ENCODE results near the gene TUT4. TPM values are rescaled to one million over a fixed set of nuclear protein-coding genes. Genes with fewer than 3 reads are reported as not detected.

The TUT4 gene
- total RNA-seq, 1 donor from 2014 or later: 103 TPM

- no peaks in the 10 kb centered on the region for H3K27me3 ChIP-seq (ENCODE audit: control insufficient read depth in 3 of 3, insufficient read depth in 3 of 3, low read length in 3 of 3)
Observed at GRCh38 chr1:52403566-52404115, 149.3 kb downstream of the TUT4 start.

GRCh38 chr1:52402860-52403240 lies 150.0 kb downstream of the TUT4 start:
- Histone ChIP-seq H3K9ac (ENCODE audit: low read depth in 1 of 3, low read length in 3 of 3) (no peak overlapping the region), H3K4me1 (ENCODE audit: control insufficient read depth in 3 of 3, insufficient read depth in 3 of 3, low read length in 3 of 3) (peaks cover 12 to 21% (median 15%) of the 10 kb centered on the region in 3 donors), H3K4me3 (ENCODE audit: low read length in 3 of 3) (no peak overlapping the region), H3K9me3 (ENCODE audit: control insufficient read depth in 3 of 3, low read length in 3 of 3) (no peaks in the 10 kb centered on the region), H3K36me3 (ENCODE audit: control insufficient read depth in 3 of 3, insufficient read depth in 3 of 3, low read length in 3 of 3) (peaks cover 0 to 6% (median 4%) of the 10 kb centered on the region in 3 donors), H3K27ac (ENCODE audit: low read depth, low read length) (no peak overlapping the region), H3K27me3 (ENCODE audit: control insufficient read depth in 3 of 3, insufficient read depth in 3 of 3, low read length in 3 of 3) (no peaks in the 10 kb centered on the region)

More at GRCh38 chr1:52403566-52404115, 149.3 kb downstream of the TUT4 start:
- H3K9ac ChIP-seq (ENCODE audit: low read depth in 1 of 3, low read length in 3 of 3): peak overlapping the region; percentile 52 to 97 (median 90)
- peak overlapping the region; percentile 92 for H3K27ac ChIP-seq (ENCODE audit: low read depth, low read length)
- no peaks in the 10 kb centered on the region for H3K9me3 ChIP-seq (ENCODE audit: control insufficient read depth in 3 of 3, low read length in 3 of 3)
- H3K4me3 ChIP-seq (ENCODE audit: low read length in 3 of 3): peak overlapping the region; percentile 98 to 99 (median 99)
- H3K36me3 ChIP-seq (ENCODE audit: control insufficient read depth in 3 of 3, insufficient read depth in 3 of 3, low read length in 3 of 3): peaks cover 5 to 12% (median 8%) of the 10 kb centered on the region in 3 donors
- H3K4me1 ChIP-seq (ENCODE audit: control insufficient read depth in 3 of 3, insufficient read depth in 3 of 3, low read length in 3 of 3): peaks cover 12 to 21% (median 15%) of the 10 kb centered on the region in 3 donors

- Histone ChIP-seq H3K36me3 (ENCODE audit: control insufficient read depth in 3 of 3, insufficient read depth in 3 of 3, low read length in 3 of 3) (no peaks in the 10 kb centered on the region), H3K27ac (ENCODE audit: low read depth, low read length) (no peak overlapping the region), H3K9me3 (ENCODE audit: control insufficient read depth in 3 of 3, low read length in 3 of 3) (no peaks in the 10 kb centered on the region), H3K4me1 (ENCODE audit: control insufficient read depth in 3 of 3, insufficient read depth in 3 of 3, low read length in 3 of 3) (peaks cover 8 to 14% (median 9%) of the 10 kb centered on the region in 3 donors), H3K9ac (ENCODE audit: low read depth in 1 of 3, low read length in 3 of 3) (no peak overlapping the region), H3K27me3 (ENCODE audit: control insufficient read depth in 3 of 3, insufficient read depth in 3 of 3, low read length in 3 of 3) (no peaks in the 10 kb centered on the region), H3K4me3 (ENCODE audit: low read length in 3 of 3) (no peak overlapping the region)
Observed at GRCh38 chr1:52400131-52400530, 152.8 kb downstream of the TUT4 start.

DNA sequence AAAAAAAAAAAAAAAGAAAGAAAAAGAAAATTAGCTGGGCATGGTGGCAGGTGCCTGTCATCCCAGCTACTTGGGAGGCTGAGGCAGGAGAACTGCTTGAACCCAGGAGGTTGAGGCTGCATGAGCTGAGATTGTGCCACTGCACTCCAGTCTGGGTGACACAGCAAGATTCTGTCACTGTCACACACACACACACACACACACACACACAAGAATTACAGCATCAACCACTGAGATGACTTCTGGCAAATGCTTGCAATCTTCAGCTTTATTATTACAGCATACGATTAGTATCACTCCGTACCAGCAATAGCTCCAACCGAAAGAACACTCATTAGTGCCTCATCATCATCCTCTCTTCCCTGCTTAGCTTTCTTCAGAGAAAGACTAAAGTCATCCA lies 153.3 kb downstream of the TUT4 start:
- Histone ChIP-seq H3K9ac (ENCODE audit: low read depth in 1 of 3, low read length in 3 of 3) (no peak overlapping the region), H3K4me3 (ENCODE audit: low read length in 3 of 3) (no peak overlapping the region), H3K4me1 (ENCODE audit: control insufficient read depth in 3 of 3, insufficient read depth in 3 of 3, low read length in 3 of 3) (peaks cover 6 to 9% (median 9%) of the 10 kb centered on the region in 3 donors), H3K9me3 (ENCODE audit: control insufficient read depth in 3 of 3, low read length in 3 of 3) (no peaks in the 10 kb centered on the region), H3K27ac (ENCODE audit: low read depth, low read length) (no peak overlapping the region), H3K36me3 (ENCODE audit: control insufficient read depth in 3 of 3, insufficient read depth in 3 of 3, low read length in 3 of 3) (no peaks in the 10 kb centered on the region), H3K27me3 (ENCODE audit: control insufficient read depth in 3 of 3, insufficient read depth in 3 of 3, low read length in 3 of 3) (no peaks in the 10 kb centered on the region)

GRCh38 chr1:52393174-52393573 lies 159.7 kb downstream of the TUT4 start:
- Histone ChIP-seq H3K36me3 (ENCODE audit: control insufficient read depth in 3 of 3, insufficient read depth in 3 of 3, low read length in 3 of 3) (no peaks in the 10 kb centered on the region), H3K27ac (ENCODE audit: low read depth, low read length) (no peak overlapping the region), H3K4me1 (ENCODE audit: control insufficient read depth in 3 of 3, insufficient read depth in 3 of 3, low read length in 3 of 3) (no peaks in the 10 kb centered on the region), H3K9me3 (ENCODE audit: control insufficient read depth in 3 of 3, low read length in 3 of 3) (no peaks in the 10 kb centered on the region), H3K4me3 (ENCODE audit: low read length in 3 of 3) (no peak overlapping the region), H3K27me3 (ENCODE audit: control insufficient read depth in 3 of 3, insufficient read depth in 3 of 3, low read length in 3 of 3) (no peaks in the 10 kb centered on the region), H3K9ac (ENCODE audit: low read depth in 1 of 3, low read length in 3 of 3) (no peak overlapping the region)

GRCh38 chr1:52386458-52386857 lies 166.4 kb downstream of the TUT4 start:
- Histone ChIP-seq H3K27ac (ENCODE audit: low read depth, low read length) (no peak overlapping the region), H3K36me3 (ENCODE audit: control insufficient read depth in 3 of 3, insufficient read depth in 3 of 3, low read length in 3 of 3) (no peaks in the 10 kb centered on the region), H3K27me3 (ENCODE audit: control insufficient read depth in 3 of 3, insufficient read depth in 3 of 3, low read length in 3 of 3) (no peaks in the 10 kb centered on the region), H3K4me3 (ENCODE audit: low read length in 3 of 3) (no peak overlapping the region), H3K4me1 (ENCODE audit: control insufficient read depth in 3 of 3, insufficient read depth in 3 of 3, low read length in 3 of 3) (no peaks in the 10 kb centered on the region), H3K9me3 (ENCODE audit: control insufficient read depth in 3 of 3, low read length in 3 of 3) (no peaks in the 10 kb centered on the region), H3K9ac (ENCODE audit: low read depth in 1 of 3, low read length in 3 of 3) (no peak overlapping the region)

GRCh38 chr1:52385376-52385775 lies 167.5 kb downstream of the TUT4 start:
- no peaks in the 10 kb centered on the region for H3K4me1 ChIP-seq (ENCODE audit: control insufficient read depth in 3 of 3, insufficient read depth in 3 of 3, low read length in 3 of 3)
- no peak overlapping the region for H3K9ac ChIP-seq (ENCODE audit: low read depth in 1 of 3, low read length in 3 of 3)
- H3K36me3 ChIP-seq (ENCODE audit: control insufficient read depth in 3 of 3, insufficient read depth in 3 of 3, low read length in 3 of 3): no peaks in the 10 kb centered on the region
- no peaks in the 10 kb centered on the region for H3K27me3 ChIP-seq (ENCODE audit: control insufficient read depth in 3 of 3, insufficient read depth in 3 of 3, low read length in 3 of 3)
- no peak overlapping the region for H3K27ac ChIP-seq (ENCODE audit: low read depth, low read length)
- H3K9me3 ChIP-seq (ENCODE audit: control insufficient read depth in 3 of 3, low read length in 3 of 3): no peaks in the 10 kb centered on the region
- H3K4me3 ChIP-seq (ENCODE audit: low read length in 3 of 3): no peak overlapping the region

Other genes starting within 250 kb of the TUT4 start
- 10.4 TPM for gene CC2D1B, start 186.9 kb downstream of the TUT4 start, total RNA-seq
- 1.6 TPM for gene ORC1, start 148.7 kb downstream of the TUT4 start, total RNA-seq
- 10.4 TPM for gene PRPF38A, start 148.5 kb downstream of the TUT4 start, total RNA-seq
- gene GPX7, start 49.3 kb upstream of the TUT4 start, total RNA-seq: 96.0 TPM
- 0.52 TPM for gene SHISAL2A, start 80.1 kb upstream of the TUT4 start, total RNA-seq
- 12.0 TPM for gene COA7, start 145.3 kb upstream of the TUT4 start, total RNA-seq
- gene ZYG11B, start 173.4 kb upstream of the TUT4 start, total RNA-seq: 51.7 TPM